ENCODE measurements around the gene CCL3.
A peak's percentile ranks its signal among the peaks of the same experiment; 100 is the strongest.
"Not testable (repeated sequence)": the region's sequence is repeated elsewhere in the genome, so short reads cannot be mapped to it uniquely, and the experiment has no call there.

CCL3 gene

GRCh38 chr17:36086791-36087190 is 3.2 kb downstream of the CCL3 start:
- DNase-seq (ENCODE audit: low read depth), result no peak

- peak; percentile 49 for DNase-seq (ENCODE audit: low read depth)
Observed at GRCh38 chr17:36085765-36086164, 4.2 kb downstream of the CCL3 start.

GRCh38 chr17:36083691-36084090 is 6.3 kb downstream of the CCL3 start:
- DNase-seq (ENCODE audit: low read depth), result not testable (repeated sequence)

GRCh38 chr17:36082482-36083120 is 7.3 kb downstream of the CCL3 start:
- not testable (repeated sequence) for DNase-seq (ENCODE audit: low read depth)

- not testable (repeated sequence) for DNase-seq (ENCODE audit: low read depth)
Observed at GRCh38 chr17:36081681-36082471, 8.1 kb downstream of the CCL3 start.

GRCh38 chr17:36074365-36074764 is 15.6 kb downstream of the CCL3 start:
- no peak for DNase-seq (ENCODE audit: low read depth)

- peak; percentile 22 for DNase-seq (ENCODE audit: low read depth)
Observed at GRCh38 chr17:36072431-36073121, 17.4 kb downstream of the CCL3 start.

- no peak for DNase-seq (ENCODE audit: low read depth)
Observed at GRCh38 chr17:36071751-36072150, 18.2 kb downstream of the CCL3 start.

GRCh38 chr17:36070427-36070826 is 19.5 kb downstream of the CCL3 start:
- no peak for DNase-seq (ENCODE audit: low read depth)

GRCh38 chr17:36069136-36069535 is 20.8 kb downstream of the CCL3 start:
- DNase-seq (ENCODE audit: low read depth), result peak; percentile 40

GRCh38 chr17:36068524-36068923 is 21.4 kb downstream of the CCL3 start:
- no peak for DNase-seq (ENCODE audit: low read depth)

GRCh38 chr17:36066365-36066985 is 23.5 kb downstream of the CCL3 start:
- no peak for DNase-seq (ENCODE audit: low read depth)

GRCh38 chr17:36063786-36064541 is 26.0 kb downstream of the CCL3 start, which contains the start of gene CCL18:
CCL18 (plus strand) TSS chr17:36064272; CDS start chr17:36064343, 71 bp downstream.
- no peak for DNase-seq (ENCODE audit: low read depth)

GRCh38 chr17:36060816-36061215 is 29.1 kb downstream of the CCL3 start:
- DNase-seq (ENCODE audit: low read depth), result no peak

- no peak for DNase-seq (ENCODE audit: low read depth)
Observed at GRCh38 chr17:36059406-36059805, 30.5 kb downstream of the CCL3 start.

- DNase-seq (ENCODE audit: low read depth), result no peak
Observed at GRCh38 chr17:36057911-36058310, 32.0 kb downstream of the CCL3 start.

GRCh38 chr17:36055921-36056520 is 33.9 kb downstream of the CCL3 start:
- DNase-seq (ENCODE audit: low read depth), result no peak

GRCh38 chr17:36055171-36055570 is 34.8 kb downstream of the CCL3 start:
- no peak for DNase-seq (ENCODE audit: low read depth)

GRCh38 chr17:36049643-36050042 is 40.3 kb downstream of the CCL3 start:
- DNase-seq (ENCODE audit: low read depth), result no peak

- DNase-seq (ENCODE audit: low read depth), result no peak
Observed at GRCh38 chr17:36048066-36048465, 41.9 kb downstream of the CCL3 start.
